GM21576 (cell line): ENCODE results near the gene PCNT.

ENCODE experiments used
- ATAC-seq: cut with Tn5 transposase; IDR thresholded peaks from one replicate; pipeline ENCODE4 v1.9.1; 2021; ENCODE audit warnings: mild to moderate bottlenecking, moderate library complexity; ENCODE audit not compliant: unreplicated experiment

PCNT gene

GRCh38 chr21:46377789-46378188, 53.8 kb downstream of the PCNT start:
- no peak for ATAC-seq

- no peak for ATAC-seq
Observed at GRCh38 chr21:46379105-46379504, 55.1 kb downstream of the PCNT start.

GRCh38 chr21:46379691-46380090, 55.7 kb downstream of the PCNT start:
- no peak for ATAC-seq

- no peak for ATAC-seq
Observed at GRCh38 chr21:46381541-46381940, 57.6 kb downstream of the PCNT start.

GRCh38 chr21:46384556-46384955, 60.6 kb downstream of the PCNT start:
- no peak for ATAC-seq

- ATAC-seq, result no peak
Observed at GRCh38 chr21:46385846-46386733, 62.1 kb downstream of the PCNT start.

- no peak for ATAC-seq
Observed at GRCh38 chr21:46386734-46387088, 62.8 kb downstream of the PCNT start.

- ATAC-seq, result no peak
Observed at GRCh38 chr21:46388206-46388880, 64.4 kb downstream of the PCNT start.

GRCh38 chr21:46388896-46389295, 64.9 kb downstream of the PCNT start:
- ATAC-seq, result no peak

GRCh38 chr21:46390603-46391545, 66.9 kb downstream of the PCNT start:
- no peak for ATAC-seq

GRCh38 chr21:46391773-46392172, 67.8 kb downstream of the PCNT start:
- no peak for ATAC-seq

GRCh38 chr21:46392921-46393320, 69.0 kb downstream of the PCNT start:
- no peak for ATAC-seq

- ATAC-seq, result no peak
Observed at GRCh38 chr21:46393451-46393940, 69.5 kb downstream of the PCNT start.

- ATAC-seq, result no peak
Observed at GRCh38 chr21:46393941-46394594, 70.1 kb downstream of the PCNT start.

GRCh38 chr21:46394595-46395104, 70.7 kb downstream of the PCNT start:
- ATAC-seq, result no peak

- ATAC-seq, result no peak
Observed at GRCh38 chr21:46397211-46397905, 73.4 kb downstream of the PCNT start.

- ATAC-seq, result no peak
Observed at GRCh38 chr21:46397993-46398392, 74.0 kb downstream of the PCNT start.

- ATAC-seq, result no peak
Observed at GRCh38 chr21:46399129-46399528, 75.2 kb downstream of the PCNT start.

GRCh38 chr21:46399686-46400085, 75.7 kb downstream of the PCNT start:
- no peak for ATAC-seq
